H1 (cell line): ENCODE measurements around the gene EMD.

ENCODE experiments used
- CHD1 ChIP-seq: IDR thresholded peaks from 2 replicates; pipeline ENCODE4 v1.6.1; 2012; ENCODE audit warnings: low read depth, low read length, improper control_type of control experiment
- EGR1 ChIP-seq: IDR thresholded peaks from 2 replicates; pipeline ENCODE4 v1.6.1; 2011; ENCODE audit warnings: low read depth, low read length, borderline replicate concordance
- EZH2 ChIP-seq: fragments of 200-600 bp; sonication (generic); IDR thresholded peaks from 2 replicates; pipeline ENCODE4 v1.7.1; 2012; ENCODE audit warnings: low read depth, mild to moderate bottlenecking, moderate library complexity, low read length, inconsistent platforms; ENCODE audit not compliant: severe bottlenecking
- POLR2A ChIP-seq, 2 experiments: IDR thresholded peaks; 1 replicate in 1 of 2; 2 replicates in 1 of 2; pipeline ENCODE4 v1.6.1; 2011; ENCODE audit warnings: low read depth in 2 of 2, low read length in 2 of 2, mild to moderate bottlenecking in 2 of 2; ENCODE audit errors: control extremely low read depth in 1 of 2
- RAD21 ChIP-seq, 2 experiments: IDR thresholded peaks in 1 of 2; conservative IDR thresholded peaks in 1 of 2; 2 replicates each; pipeline ENCODE4 v1.6.1; 2011; ENCODE audit warnings: low read depth in 2 of 2, low read length in 2 of 2, improper control_type of control experiment in 1 of 2, inconsistent platforms in 1 of 2, mild to moderate bottlenecking in 1 of 2, moderate library complexity in 1 of 2
- RFX5 ChIP-seq: IDR thresholded peaks from 2 replicates; pipeline ENCODE4 v1.6.1; 2011; ENCODE audit warnings: low read depth, low read length, improper control_type of control experiment, borderline replicate concordance
- SIN3A ChIP-seq, 2 experiments: IDR thresholded peaks in 1 of 2; conservative IDR thresholded peaks in 1 of 2; 2 replicates each; pipeline ENCODE4 v1.6.1; 2011 to 2012; ENCODE audit warnings: low read length in 2 of 2, improper control_type of control experiment in 1 of 2, low read depth in 1 of 2, mild to moderate bottlenecking in 1 of 2
- SIX5 ChIP-seq: IDR thresholded peaks from 2 replicates; pipeline ENCODE4 v1.6.1; 2011; ENCODE audit warnings: mild to moderate bottlenecking, low read depth, low read length
- SP1 ChIP-seq: IDR thresholded peaks from 2 replicates; pipeline ENCODE4 v1.6.1; 2011; ENCODE audit warnings: low read depth, low read length
- TF ChIP-seq, protein P1 (sequence below), 3 experiments: IDR thresholded peaks; 1 replicate in 2 of 3; 2 replicates in 1 of 3; pipeline versions ENCODE4 v1.5.1 to v1.6.1; 2011; ENCODE audit warnings: low read length in 3 of 3, mild to moderate bottlenecking in 3 of 3, inconsistent platforms in 2 of 3, low read depth in 1 of 3, moderate library complexity in 1 of 3; ENCODE audit not compliant: insufficient read depth in 1 of 3; ENCODE audit errors: control extremely low read depth in 1 of 3
- TF ChIP-seq, protein P2 (sequence below): IDR thresholded peaks from 2 replicates; pipeline ENCODE4 v1.6.1; 2011; ENCODE audit warnings: low read length, improper control_type of control experiment
- TF ChIP-seq, protein P3 (sequence below): IDR thresholded peaks from 2 replicates; pipeline ENCODE4 v1.6.1; 2012; ENCODE audit warnings: low read length, inconsistent platforms
- TF ChIP-seq, protein P4 (sequence below): IDR thresholded peaks from 2 replicates; pipeline ENCODE4 v1.6.1; 2011; ENCODE audit warnings: low read depth, mild to moderate bottlenecking, low read length; ENCODE audit not compliant: insufficient read depth

DNA sequence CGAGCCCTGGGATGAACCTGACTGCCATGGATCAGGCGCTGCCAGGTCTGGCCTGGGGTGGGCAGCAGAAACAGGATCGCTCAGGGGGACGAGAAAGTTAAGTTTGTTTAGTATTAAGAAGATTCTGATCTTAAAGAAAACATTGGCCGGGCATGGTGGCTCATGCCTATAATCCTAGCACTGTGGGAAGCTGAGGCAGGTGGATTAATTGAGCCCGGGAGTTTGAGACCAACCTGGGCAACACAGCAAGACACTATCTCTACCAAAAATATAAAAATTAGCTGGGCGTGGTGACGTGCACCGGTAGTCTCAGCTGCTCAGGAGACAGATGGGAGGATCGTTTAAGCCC lies 4.0 kb upstream of the EMD start:
- TF ChIP-seq, protein P1, sequence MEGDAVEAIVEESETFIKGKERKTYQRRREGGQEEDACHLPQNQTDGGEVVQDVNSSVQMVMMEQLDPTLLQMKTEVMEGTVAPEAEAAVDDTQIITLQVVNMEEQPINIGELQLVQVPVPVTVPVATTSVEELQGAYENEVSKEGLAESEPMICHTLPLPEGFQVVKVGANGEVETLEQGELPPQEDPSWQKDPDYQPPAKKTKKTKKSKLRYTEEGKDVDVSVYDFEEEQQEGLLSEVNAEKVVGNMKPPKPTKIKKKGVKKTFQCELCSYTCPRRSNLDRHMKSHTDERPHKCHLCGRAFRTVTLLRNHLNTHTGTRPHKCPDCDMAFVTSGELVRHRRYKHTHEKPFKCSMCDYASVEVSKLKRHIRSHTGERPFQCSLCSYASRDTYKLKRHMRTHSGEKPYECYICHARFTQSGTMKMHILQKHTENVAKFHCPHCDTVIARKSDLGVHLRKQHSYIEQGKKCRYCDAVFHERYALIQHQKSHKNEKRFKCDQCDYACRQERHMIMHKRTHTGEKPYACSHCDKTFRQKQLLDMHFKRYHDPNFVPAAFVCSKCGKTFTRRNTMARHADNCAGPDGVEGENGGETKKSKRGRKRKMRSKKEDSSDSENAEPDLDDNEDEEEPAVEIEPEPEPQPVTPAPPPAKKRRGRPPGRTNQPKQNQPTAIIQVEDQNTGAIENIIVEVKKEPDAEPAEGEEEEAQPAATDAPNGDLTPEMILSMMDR (IDR thresholded peaks at IDR 0.05; ENCODE audit: control extremely low read depth in 1 of 3, insufficient read depth in 1 of 3, low read depth in 1 of 3, low read length in 3 of 3), result no peak
- TF ChIP-seq, protein P2, sequence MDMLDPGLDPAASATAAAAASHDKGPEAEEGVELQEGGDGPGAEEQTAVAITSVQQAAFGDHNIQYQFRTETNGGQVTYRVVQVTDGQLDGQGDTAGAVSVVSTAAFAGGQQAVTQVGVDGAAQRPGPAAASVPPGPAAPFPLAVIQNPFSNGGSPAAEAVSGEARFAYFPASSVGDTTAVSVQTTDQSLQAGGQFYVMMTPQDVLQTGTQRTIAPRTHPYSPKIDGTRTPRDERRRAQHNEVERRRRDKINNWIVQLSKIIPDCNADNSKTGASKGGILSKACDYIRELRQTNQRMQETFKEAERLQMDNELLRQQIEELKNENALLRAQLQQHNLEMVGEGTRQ, result no peak
- TF ChIP-seq POLR2A (IDR thresholded peaks at IDR 0.05; ENCODE audit: control extremely low read depth in 1 of 2, low read depth in 2 of 2, low read length in 2 of 2) (no peak), SIX5 (no peak), RAD21 (IDR thresholded peaks at IDR 0.05 in 1 of 2, conservative IDR thresholded peaks at IDR 0.05 in 1 of 2; ENCODE audit: low read depth in 2 of 2, low read length in 2 of 2) (no peak), EGR1 (no peak), CHD1 (no peak), SP1 (no peak), SIN3A (conservative IDR thresholded peaks at IDR 0.05 in 1 of 2, IDR thresholded peaks at IDR 0.05 in 1 of 2; ENCODE audit: low read depth in 1 of 2, low read length in 2 of 2) (no peak), RFX5 (no peak), EZH2 (no peak)
- TF ChIP-seq, protein P3, sequence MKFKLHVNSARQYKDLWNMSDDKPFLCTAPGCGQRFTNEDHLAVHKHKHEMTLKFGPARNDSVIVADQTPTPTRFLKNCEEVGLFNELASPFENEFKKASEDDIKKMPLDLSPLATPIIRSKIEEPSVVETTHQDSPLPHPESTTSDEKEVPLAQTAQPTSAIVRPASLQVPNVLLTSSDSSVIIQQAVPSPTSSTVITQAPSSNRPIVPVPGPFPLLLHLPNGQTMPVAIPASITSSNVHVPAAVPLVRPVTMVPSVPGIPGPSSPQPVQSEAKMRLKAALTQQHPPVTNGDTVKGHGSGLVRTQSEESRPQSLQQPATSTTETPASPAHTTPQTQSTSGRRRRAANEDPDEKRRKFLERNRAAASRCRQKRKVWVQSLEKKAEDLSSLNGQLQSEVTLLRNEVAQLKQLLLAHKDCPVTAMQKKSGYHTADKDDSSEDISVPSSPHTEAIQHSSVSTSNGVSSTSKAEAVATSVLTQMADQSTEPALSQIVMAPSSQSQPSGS, result no peak
- TF ChIP-seq, protein P4, sequence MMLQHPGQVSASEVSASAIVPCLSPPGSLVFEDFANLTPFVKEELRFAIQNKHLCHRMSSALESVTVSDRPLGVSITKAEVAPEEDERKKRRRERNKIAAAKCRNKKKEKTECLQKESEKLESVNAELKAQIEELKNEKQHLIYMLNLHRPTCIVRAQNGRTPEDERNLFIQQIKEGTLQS, result no peak
